Psoas muscle (tissue), 8 donors: ENCODE results near the gene OR13G1. TPM values are rescaled to one million over a fixed set of nuclear protein-coding genes. Genes with fewer than 3 reads are reported as not detected.
A peak's percentile ranks its signal among the peaks of the same experiment; 100 is the strongest.

Experiments
- ATAC-seq, 4 donors: fragments of 200-7000 bp; cut with Tn5 transposase; one replicate each; pipeline ENCODE4 v1.9.1; 2020; ENCODE audit warnings: moderate library complexity in 3 of 4, mild to moderate bottlenecking in 2 of 4
- DNase-seq, 2 donors: peaks; one replicate each; pipeline ENCODE4 v3.0.0-alpha.2; 2020
- H3K27ac ChIP-seq: fragments of 200-600 bp; one replicate; pipeline ENCODE4 v1.8.0; 2022
- H3K27me3 ChIP-seq, 3 donors: fragments of 200-600 bp in 1 of 3; one replicate each; pipeline versions ENCODE4 v1.6.1 to v1.8.0; 2013 to 2022; ENCODE audit warnings: low read length in 2 of 3, mild to moderate bottlenecking in 2 of 3, moderate library complexity in 1 of 3; ENCODE audit not compliant: insufficient read depth in 3 of 3
- H3K36me3 ChIP-seq, 2 donors: fragments of 200-600 bp in 1 of 2; one replicate each; pipeline versions ENCODE4 v1.6.1 to v1.8.0; 2013 to 2022; ENCODE audit warnings: low read depth in 1 of 2, mild to moderate bottlenecking in 1 of 2, moderate library complexity in 1 of 2; ENCODE audit not compliant: insufficient read depth in 1 of 2
- H3K4me1 ChIP-seq: fragments of 200-600 bp; one replicate; pipeline ENCODE4 v1.8.0; 2022
- H3K4me3 ChIP-seq: fragments of 200-600 bp; one replicate; pipeline ENCODE4 v1.8.0; 2022; ENCODE audit warnings: mild to moderate bottlenecking
- H3K9me3 ChIP-seq: fragments of 200-600 bp; one replicate; pipeline ENCODE4 v1.8.0; 2022
- CTCF ChIP-seq: fragments of 200-600 bp; IDR thresholded peaks from one replicate; pipeline ENCODE4 v1.8.0; 2022; ENCODE audit warnings: antibody characterized with exemption
- WGBS, 3 donors: extraction: QIAGEN DNeasy Blood & Tissue Kit; methylation state at CpG; one replicate each; pipeline versions ENCODE4 v1.1.6 to v1.1.7; 2013; 5-methylcytosine and 5-hydroxymethylcytosine counted together
- intact Hi-C, 2 donors: fragments of 100-400 bp; cut with DNase I; formaldehyde crosslinking; loops; one replicate each; pipeline versions ENCODE4 v1.11.0 to v1.14.2; 2022
- polyA plus RNA-seq, 3 donors: library from polyadenylated mRNA; stranded (reverse); fragments of 200-250 nt; gene quantifications; one replicate each; pipeline ENCODE4 v1.2.3, GENCODE V29; 2013
- total RNA-seq, 4 donors: library from RNA; stranded (reverse); fragmentation: NEBNext Ultra II Directional in 2 of 4; extraction: Animal tissue kit (Norgen Biotek cat#: 25700) in 2 of 4; gene quantifications; one replicate each; pipeline versions ENCODE4 v1.2.1 to v1.2.4, GENCODE V29; 2021 to 2023
- donor health status: healthy with polysubstance abuse.
- donor health status: DM: no; HTN: no; CAD: no; lungs with moderate emphysema.
- donor health status: Bipolar disorder and iron deficiency.
- donor health status: healthy.
- donor health status: DM: yes; HTN: yes; CAD: no.
- donor health status: DM: no; HTN: no; CAD: no.
- donor health status: DM: no; HTN: no; CAD: no.
- donor health status: DM: yes; HTN: yes; CAD: no.

OR13G1 gene
- total and polyA plus RNA-seq, 7 donors, result not detected

- Histone ChIP-seq H3K4me1 (no peaks in the 10 kb centered on the region), H3K9me3 (no peaks in the 10 kb centered on the region), H3K36me3 (no peaks in the 10 kb centered on the region), H3K27me3 (peaks cover 0 to 2% (median 0%) of the 10 kb centered on the region in 3 donors), H3K4me3 (no peak overlapping the region), H3K27ac (no peak overlapping the region)
- no peak for DNase-seq
- ATAC-seq, result no peak
- intact Hi-C loops, result no loop called here
- no peak for TF ChIP-seq CTCF
- 82 to 87% (median 84%) methylated on average over 1 of the region's 1 CpG for WGBS, 3 donors
Observed at GRCh38 chr1:247701338-247701737, 21.8 kb upstream of the OR13G1 start.

GRCh38 chr1:247681288-247681897 lies 1.9 kb upstream of the OR13G1 start:
- Histone ChIP-seq H3K36me3 (no peaks in the 10 kb centered on the region), H3K27me3 (no peaks in the 10 kb centered on the region), H3K9me3 (no peaks in the 10 kb centered on the region), H3K27ac (no peak overlapping the region), H3K4me3 (no peak overlapping the region), H3K4me1 (no peaks in the 10 kb centered on the region)
- intact Hi-C loops, result no loop called here
- DNase-seq (no peak), ATAC-seq (no peak)
- TF ChIP-seq CTCF, result peak; percentile 36
- 33 to 36% (median 35%) methylated on average over 7 of the region's 7 CpGs for WGBS, 3 donors

GRCh38 chr1:247680171-247680570 lies 632 bp upstream of the OR13G1 start:
- Histone ChIP-seq H3K4me3 (no peak overlapping the region), H3K27ac (no peak overlapping the region), H3K27me3 (no peaks in the 10 kb centered on the region), H3K36me3 (no peaks in the 10 kb centered on the region), H3K4me1 (no peaks in the 10 kb centered on the region), H3K9me3 (no peaks in the 10 kb centered on the region)
- DNase-seq (no peak), ATAC-seq (no peak)
- intact Hi-C loops, result no loop called here
- TF ChIP-seq CTCF, result no peak
- 72 to 77% (median 73%) methylated on average over 4 of the region's 4 CpGs for WGBS, 3 donors

GRCh38 chr1:247669225-247669624 lies 10.3 kb downstream of the OR13G1 start:
- H3K27me3 ChIP-seq, result no peaks in the 10 kb centered on the region
- WGBS, 3 donors, result 27 to 47% (median 32%) methylated on average over 1 of the region's 1 CpG
- DNase-seq, result no peak

More at GRCh38 chr1:247669225-247669624, 10.3 kb downstream of the OR13G1 start:
- intact Hi-C loops, result no loop called here
- no peak overlapping the region for H3K27ac ChIP-seq
- H3K4me1 ChIP-seq, result no peaks in the 10 kb centered on the region
- TF ChIP-seq CTCF, result no peak
- H3K36me3 ChIP-seq, result no peaks in the 10 kb centered on the region
- ATAC-seq, result no peak
- H3K9me3 ChIP-seq, result no peaks in the 10 kb centered on the region
- H3K4me3 ChIP-seq, result no peak overlapping the region
